Esophagus (tissue), 2 donors: ENCODE measurements around the gene PDLIM5. TPM values are rescaled to one million over a fixed set of nuclear protein-coding genes. Genes with fewer than 3 reads are reported as not detected.

Experiments used
- H3K27ac ChIP-seq, 2 donors: one replicate each; pipeline ENCODE4 v1.5.1; 2013; ENCODE audit warnings: low read depth in 2 of 2, mild to moderate bottlenecking in 2 of 2, inconsistent platforms in 1 of 2, low read length in 1 of 2, moderate library complexity in 1 of 2
- H3K27me3 ChIP-seq, 2 donors: one replicate each; pipeline ENCODE4 v1.6.1; 2013; ENCODE audit warnings: low read length in 2 of 2, control low read depth in 1 of 2, mild to moderate bottlenecking in 1 of 2; ENCODE audit not compliant: insufficient read depth in 2 of 2, control insufficient read depth in 1 of 2
- H3K36me3 ChIP-seq, 2 donors: one replicate each; pipeline ENCODE4 v1.6.1; 2013; ENCODE audit warnings: low read length in 1 of 2; ENCODE audit not compliant: control insufficient read depth in 2 of 2, insufficient read depth in 2 of 2
- H3K4me1 ChIP-seq, 2 donors: one replicate each; pipeline ENCODE4 v1.6.1; 2013; ENCODE audit warnings: low read length in 1 of 2; ENCODE audit not compliant: control insufficient read depth in 2 of 2, insufficient read depth in 2 of 2
- H3K4me3 ChIP-seq, 2 donors: one replicate each; pipeline ENCODE4 v1.5.1; 2013; ENCODE audit warnings: low read length in 2 of 2, mild to moderate bottlenecking in 2 of 2, low read depth in 1 of 2, moderate library complexity in 1 of 2
- H3K9me3 ChIP-seq, 2 donors: one replicate each; pipeline ENCODE4 v1.6.1; 2013; ENCODE audit warnings: mild to moderate bottlenecking in 2 of 2, low read depth in 1 of 2, low read length in 1 of 2, moderate library complexity in 1 of 2; ENCODE audit not compliant: control insufficient read depth in 2 of 2, insufficient read depth in 1 of 2
- WGBS, 2 donors: extraction: QIAGEN DNeasy Blood & Tissue Kit; methylation state at CpG; one replicate each; pipeline ENCODE4 v1.1.7; 2013; 5-methylcytosine and 5-hydroxymethylcytosine counted together
- polyA plus RNA-seq, 2 donors: library from polyadenylated mRNA; stranded (reverse); fragments of 200-250 nt; gene quantifications; one replicate each; pipeline ENCODE4 v1.2.3, GENCODE V29; 2013
- donor health status: healthy with polysubstance abuse.
- donor health status: Bipolar disorder and iron deficiency.

Gene PDLIM5
- polyA plus RNA-seq, 2 donors = 40.0 to 41.5 TPM

GRCh38 chr4:94420356-94420755, 31.4 kb upstream of the PDLIM5 start:
- 79 to 86% methylated on average over 2 of the region's 2 CpGs for WGBS, 2 donors
- Histone ChIP-seq H3K27ac (no peak overlapping the region), H3K9me3 (no peaks in the 10 kb centered on the region), H3K27me3 (no peaks in the 10 kb centered on the region), H3K36me3 (no peaks in the 10 kb centered on the region), H3K4me3 (no peak overlapping the region), H3K4me1 (no peaks in the 10 kb centered on the region)

DNA sequence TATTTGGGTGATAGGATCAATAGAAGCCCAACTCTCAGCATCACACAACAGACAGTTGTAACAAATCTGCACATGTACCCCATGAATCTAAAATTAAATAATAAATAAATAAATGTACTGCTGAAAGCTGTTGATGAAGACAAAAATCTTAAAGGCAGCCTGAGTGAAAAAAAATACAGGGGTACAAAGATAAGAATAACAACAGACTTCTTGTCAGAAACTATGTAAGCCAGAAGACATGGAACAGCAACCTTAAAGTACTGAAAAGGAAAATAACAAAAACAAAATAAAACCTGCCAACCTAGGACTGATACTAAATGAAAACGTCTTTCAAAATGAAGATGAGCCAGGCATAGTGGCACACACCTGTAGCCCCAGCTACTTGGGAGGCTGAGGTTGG, 25.0 kb upstream of the PDLIM5 start:
- Histone ChIP-seq H3K4me1 (no peaks in the 10 kb centered on the region), H3K36me3 (no peaks in the 10 kb centered on the region), H3K4me3 (no peak overlapping the region), H3K9me3 (no peaks in the 10 kb centered on the region), H3K27ac (no peak overlapping the region), H3K27me3 (no peaks in the 10 kb centered on the region)
- 82% methylated on average over 1 of the region's 1 CpG for WGBS, 2 donors

DNA sequence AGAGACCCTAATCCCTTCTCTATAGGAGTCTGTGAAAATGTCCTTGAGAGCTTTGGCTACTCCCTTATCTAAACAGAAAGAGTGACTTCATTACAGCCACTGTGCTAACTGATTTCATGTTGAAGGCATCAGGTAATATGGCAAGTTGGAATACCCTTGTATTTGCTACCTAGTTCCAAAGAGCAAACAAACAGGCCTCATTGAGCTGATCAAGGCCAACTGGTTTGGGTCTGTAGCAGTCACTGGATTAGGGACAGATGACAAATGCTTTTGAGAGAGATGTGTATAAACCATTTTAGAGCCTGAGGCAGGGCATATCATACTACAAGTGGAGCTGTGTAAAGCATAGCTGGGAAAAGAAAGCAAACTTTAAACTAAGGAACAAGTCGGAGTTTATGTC, 22.9 kb upstream of the PDLIM5 start:
- H3K27me3 ChIP-seq = no peaks in the 10 kb centered on the region
- H3K4me3 ChIP-seq = no peak overlapping the region
- no peaks in the 10 kb centered on the region for H3K36me3 ChIP-seq
- no peak overlapping the region for H3K27ac ChIP-seq
- no peaks in the 10 kb centered on the region for H3K9me3 ChIP-seq
- H3K4me1 ChIP-seq = no peaks in the 10 kb centered on the region
- 53 to 65% methylated on average over 1 of the region's 1 CpG for WGBS, 2 donors

DNA sequence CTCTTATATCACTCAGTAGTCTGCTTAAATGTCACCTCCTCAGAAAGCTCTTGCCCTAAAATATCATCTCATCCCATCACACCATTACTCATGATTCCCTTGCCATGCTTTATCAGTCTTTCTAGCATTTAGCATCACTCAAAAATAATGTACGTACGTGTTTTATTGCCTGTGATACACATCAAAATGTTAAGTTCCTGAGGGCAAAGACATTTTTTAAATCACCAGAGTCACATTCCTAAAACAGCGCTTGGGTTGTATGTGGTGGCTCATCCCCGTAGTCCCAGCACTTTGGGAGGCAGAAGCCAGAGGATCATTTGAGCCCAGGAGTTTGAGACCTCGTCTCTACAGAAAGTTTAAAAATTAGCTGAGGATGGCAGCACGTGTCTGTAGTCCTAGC, 21.3 kb upstream of the PDLIM5 start:
- no peak overlapping the region for H3K4me3 ChIP-seq
- no peaks in the 10 kb centered on the region for H3K4me1 ChIP-seq
- WGBS, 2 donors = 88 to 90% methylated on average over 6 of the region's 6 CpGs
- H3K9me3 ChIP-seq = no peaks in the 10 kb centered on the region
- no peaks in the 10 kb centered on the region for H3K36me3 ChIP-seq
- H3K27ac ChIP-seq = no peak overlapping the region
- H3K27me3 ChIP-seq = no peaks in the 10 kb centered on the region

GRCh38 chr4:94431388-94431787, 20.4 kb upstream of the PDLIM5 start:
- whole genome bisulfite sequencing, 2 donors = 97 to 98% methylated on average over 3 of the region's 3 CpGs
- no peaks in the 10 kb centered on the region for H3K9me3 ChIP-seq
- H3K4me1 ChIP-seq = no peaks in the 10 kb centered on the region
- H3K36me3 ChIP-seq = no peaks in the 10 kb centered on the region
- no peak overlapping the region for H3K27ac ChIP-seq
- H3K4me3 ChIP-seq = no peak overlapping the region
- no peaks in the 10 kb centered on the region for H3K27me3 ChIP-seq

DNA sequence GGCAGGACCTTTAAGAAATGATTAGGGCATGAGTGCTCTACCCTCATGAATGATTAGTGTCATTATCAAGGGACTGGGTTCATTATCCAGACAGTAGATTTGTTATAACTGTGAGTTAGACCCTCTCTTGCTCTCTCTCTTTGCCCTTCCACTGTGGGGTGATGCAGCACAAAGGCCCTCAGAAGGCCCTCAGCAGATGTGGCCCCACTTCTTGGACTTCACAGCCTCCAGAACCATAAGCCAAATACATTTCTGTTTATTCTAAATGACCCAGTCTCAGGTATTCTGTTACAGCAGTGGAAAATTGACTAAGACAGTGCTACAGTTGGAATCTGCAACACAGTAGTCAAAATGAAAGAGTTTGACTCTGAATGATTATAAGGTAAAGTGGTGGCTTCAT, 17.2 kb upstream of the PDLIM5 start:
- Histone ChIP-seq H3K27me3 (no peaks in the 10 kb centered on the region), H3K36me3 (no peaks in the 10 kb centered on the region), H3K4me1 (no peaks in the 10 kb centered on the region), H3K4me3 (no peak overlapping the region), H3K27ac (no peak overlapping the region), H3K9me3 (no peaks in the 10 kb centered on the region)

GRCh38 chr4:94435874-94436273, 15.9 kb upstream of the PDLIM5 start:
- Histone ChIP-seq H3K27me3 (no peaks in the 10 kb centered on the region), H3K4me1 (no peaks in the 10 kb centered on the region)
- WGBS, 2 donors = 67 to 86% methylated on average over 2 of the region's 2 CpGs

GRCh38 chr4:94436512-94436911, 15.2 kb upstream of the PDLIM5 start:
- H3K27me3 ChIP-seq = no peaks in the 10 kb centered on the region
- 92 to 93% methylated on average over 1 of the region's 1 CpG for WGBS, 2 donors
- no peaks in the 10 kb centered on the region for H3K4me1 ChIP-seq
- no peak overlapping the region for H3K27ac ChIP-seq
- no peak overlapping the region for H3K4me3 ChIP-seq
- no peaks in the 10 kb centered on the region for H3K36me3 ChIP-seq
- no peaks in the 10 kb centered on the region for H3K9me3 ChIP-seq

More at GRCh38 chr4:94435874-94436273, 15.9 kb upstream of the PDLIM5 start:
- Histone ChIP-seq H3K36me3 (no peaks in the 10 kb centered on the region), H3K27ac (no peak overlapping the region), H3K9me3 (no peaks in the 10 kb centered on the region), H3K4me3 (no peak overlapping the region)

GRCh38 chr4:94439606-94440005, 12.1 kb upstream of the PDLIM5 start:
- no peaks in the 10 kb centered on the region for H3K4me1 ChIP-seq
- H3K27me3 ChIP-seq = no peaks in the 10 kb centered on the region
- no peak overlapping the region for H3K27ac ChIP-seq
- WGBS, 2 donors = 65 to 70% methylated on average over 2 of the region's 2 CpGs
- no peaks in the 10 kb centered on the region for H3K9me3 ChIP-seq
- H3K4me3 ChIP-seq = no peak overlapping the region
- no peaks in the 10 kb centered on the region for H3K36me3 ChIP-seq

DNA sequence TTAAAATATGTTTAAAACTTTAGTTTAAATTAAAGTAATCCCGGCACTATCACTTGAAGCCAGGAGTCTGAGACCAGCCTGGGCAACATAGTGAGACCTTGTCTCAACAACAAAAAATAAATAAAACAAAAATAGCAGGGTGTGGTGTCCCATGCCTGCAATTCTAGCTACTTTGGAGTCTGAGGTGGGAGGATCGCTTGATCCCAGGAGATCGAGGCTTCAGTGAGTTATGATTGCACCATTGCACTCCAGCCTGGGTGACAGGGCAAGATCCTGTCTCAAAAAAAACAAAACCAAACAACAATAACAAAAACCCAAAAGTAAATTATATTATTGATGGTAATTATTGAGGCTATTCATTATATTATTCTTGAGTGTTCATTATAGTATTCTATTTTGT, 9.9 kb upstream of the PDLIM5 start:
- H3K4me3 ChIP-seq = no peak overlapping the region
- no peaks in the 10 kb centered on the region for H3K4me1 ChIP-seq
- no peak overlapping the region for H3K27ac ChIP-seq
- H3K36me3 ChIP-seq = no peaks in the 10 kb centered on the region
- H3K27me3 ChIP-seq = no peaks in the 10 kb centered on the region
- 81 to 84% methylated on average over 3 of the region's 3 CpGs for WGBS, 2 donors
- no peaks in the 10 kb centered on the region for H3K9me3 ChIP-seq
